HEK293 (cell line): Measurements from ENCODE around the gene PCSK9.

Experiments
- CTCF ChIA-PET: fragments of 350-600 bp; formaldehyde crosslinking; extraction: SDS; loops from one replicate; lab custom pipeline; 2021; ENCODE audit warnings: antibody characterized with exemption; lab: Yijun Ruan, JAX
- POLR2A ChIA-PET: fragments of 300-600 bp; formaldehyde crosslinking; extraction: SDS; loops from one replicate; lab custom pipeline; 2020; ENCODE audit warnings: antibody characterized with exemption, inconsistent platforms; lab: Yijun Ruan, JAX
- H3K27ac ChIP-seq: fragments of 200-500 bp; sonication (Bioruptor generic); 2 replicates; pipeline ENCODE4 v1.5.1; 2014; ENCODE audit warnings: low read depth, low read length, control low read depth, inconsistent platforms; ENCODE audit errors: extremely low read depth
- H3K36me3 ChIP-seq, 2 experiments: fragments of 200-500 bp in 1 of 2; sonication (Bioruptor generic) in 1 of 2; 1 replicate in 1 of 2; 2 replicates in 1 of 2; pipeline ENCODE4 v1.5.1; 2014 to 2017; ENCODE audit warnings: inconsistent platforms in 2 of 2, low read length in 2 of 2; ENCODE audit not compliant: control insufficient read depth in 2 of 2, insufficient read depth in 1 of 2
- H3K4me1 ChIP-seq: fragments of 200-500 bp; sonication (Bioruptor generic); 2 replicates; pipeline ENCODE4 v1.5.1; 2014; ENCODE audit warnings: mild to moderate bottlenecking, low read length, inconsistent platforms; ENCODE audit not compliant: control insufficient read depth, insufficient read depth
- H3K4me3 ChIP-seq: 2 replicates; pipeline ENCODE4 v1.5.1; 2011; ENCODE audit warnings: low read depth, mild to moderate bottlenecking, control low read depth, low read length, moderate library complexity
- H3K9me3 ChIP-seq: fragments of 200-500 bp; sonication (Bioruptor generic); 2 replicates; pipeline ENCODE4 v1.5.1; 2014; ENCODE audit warnings: low read depth, low read length, inconsistent platforms; ENCODE audit not compliant: control insufficient read depth, insufficient read depth
- GLIS1 ChIP-seq: fragments of 450-650 bp; formaldehyde crosslinking; IDR thresholded peaks from 2 replicates; pipeline ENCODE4 v1.5.1; 2016; ENCODE audit warnings: missing biosample characterization, missing genetic modification characterization
- IKZF3 ChIP-seq: fragments of 450-650 bp; IDR thresholded peaks from 2 replicates; pipeline ENCODE4 v1.5.0; 2018; ENCODE audit warnings: missing biosample characterization, mild to moderate bottlenecking, missing genetic modification characterization, moderate library complexity
- KLF17 ChIP-seq: fragments of 450-650 bp; formaldehyde crosslinking; IDR thresholded peaks from 2 replicates; pipeline ENCODE4 v1.5.1; 2016; ENCODE audit warnings: missing biosample characterization, missing genetic modification characterization
- PRDM10 ChIP-seq: fragments of 450-650 bp; formaldehyde crosslinking; IDR thresholded peaks from 2 replicates; pipeline ENCODE4 v1.5.1; 2016; ENCODE audit warnings: missing biosample characterization, missing genetic modification characterization
- PRDM2 ChIP-seq: fragments of 450-650 bp; formaldehyde crosslinking; IDR thresholded peaks from 2 replicates; pipeline ENCODE4 v1.5.1; 2016; ENCODE audit warnings: missing biosample characterization, missing genetic modification characterization, borderline replicate concordance
- ZBTB21 ChIP-seq: fragments of 450-650 bp; formaldehyde crosslinking; IDR thresholded peaks from 2 replicates; pipeline ENCODE4 v1.5.1; 2017; ENCODE audit warnings: missing biosample characterization, missing genetic modification characterization
- ZNF10 ChIP-seq: fragments of 450-650 bp; formaldehyde crosslinking; IDR thresholded peaks from 2 replicates; pipeline ENCODE4 v1.5.1; 2017; ENCODE audit warnings: missing biosample characterization, missing genetic modification characterization
- ZNF157 ChIP-seq: fragments of 450-650 bp; formaldehyde crosslinking; IDR thresholded peaks from 2 replicates; pipeline ENCODE4 v1.5.1; 2016; ENCODE audit warnings: missing biosample characterization, missing genetic modification characterization
- ZNF184 ChIP-seq: fragments of 450-650 bp; IDR thresholded peaks from 2 replicates; pipeline ENCODE4 v1.5.1; 2018; ENCODE audit warnings: missing biosample characterization, mild to moderate bottlenecking, missing genetic modification characterization
- ZNF324 ChIP-seq: fragments of 450-650 bp; formaldehyde crosslinking; IDR thresholded peaks from 2 replicates; pipeline ENCODE4 v1.5.1; 2016; ENCODE audit warnings: missing biosample characterization, missing genetic modification characterization
- ZNF335 ChIP-seq: fragments of 450-650 bp; formaldehyde crosslinking; conservative IDR thresholded peaks from 2 replicates; pipeline ENCODE4 v1.5.1; 2016; ENCODE audit warnings: missing biosample characterization, missing genetic modification characterization
- ZNF501 ChIP-seq: fragments of 450-650 bp; formaldehyde crosslinking; IDR thresholded peaks from 2 replicates; pipeline ENCODE4 v1.5.1; 2016; ENCODE audit warnings: missing biosample characterization, missing genetic modification characterization
- ZNF514 ChIP-seq: fragments of 450-650 bp; formaldehyde crosslinking; IDR thresholded peaks from 2 replicates; pipeline ENCODE4 v1.5.1; 2016; ENCODE audit warnings: missing biosample characterization, missing genetic modification characterization
- ZNF692 ChIP-seq: fragments of 450-650 bp; formaldehyde crosslinking; IDR thresholded peaks from 2 replicates; pipeline ENCODE4 v1.5.1; 2016; ENCODE audit warnings: missing biosample characterization, missing genetic modification characterization
- ZSCAN30 ChIP-seq: fragments of 450-650 bp; IDR thresholded peaks from 2 replicates; pipeline ENCODE4 v1.5.1; 2018; ENCODE audit warnings: missing biosample characterization, mild to moderate bottlenecking, missing genetic modification characterization, moderate library complexity
- ZXDB ChIP-seq: fragments of 450-650 bp; formaldehyde crosslinking; IDR thresholded peaks from 2 replicates; pipeline ENCODE4 v1.5.1; 2016; ENCODE audit warnings: missing biosample characterization, missing genetic modification characterization
- TF ChIP-seq, protein P1 (sequence below): fragments of 450-650 bp; formaldehyde crosslinking; conservative IDR thresholded peaks from 2 replicates; pipeline ENCODE4 v1.5.1; 2016; ENCODE audit warnings: low read depth, missing biosample characterization, missing genetic modification characterization
- TF ChIP-seq, protein P2 (sequence below): fragments of 450-650 bp; formaldehyde crosslinking; IDR thresholded peaks from 2 replicates; pipeline ENCODE4 v1.5.1; 2016; ENCODE audit warnings: missing biosample characterization, missing genetic modification characterization

PCSK9 gene

DNA sequence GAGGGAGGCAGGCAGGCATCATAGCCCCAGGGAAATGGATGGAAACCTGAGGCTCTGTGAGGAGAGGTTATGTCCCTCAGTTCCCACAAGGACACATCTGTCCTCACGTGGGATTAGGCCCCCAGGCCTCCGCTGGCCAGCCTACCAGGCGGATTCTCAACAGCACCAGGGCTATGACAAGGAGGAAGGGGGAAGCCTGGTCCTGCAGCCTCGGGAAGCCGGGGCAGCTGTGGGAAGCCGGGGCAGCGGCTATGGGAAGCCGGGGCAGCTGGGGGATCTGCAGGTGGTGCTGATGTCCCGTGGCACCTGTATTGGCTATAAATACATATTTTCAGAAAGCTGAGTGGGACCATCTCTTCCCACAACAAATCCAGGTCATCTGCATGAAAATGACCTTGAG, 21.0 kb upstream of the PCSK9 start (continued):
- TF ChIP-seq PRDM2 (tag by site-specific recombination): no peak

DNA sequence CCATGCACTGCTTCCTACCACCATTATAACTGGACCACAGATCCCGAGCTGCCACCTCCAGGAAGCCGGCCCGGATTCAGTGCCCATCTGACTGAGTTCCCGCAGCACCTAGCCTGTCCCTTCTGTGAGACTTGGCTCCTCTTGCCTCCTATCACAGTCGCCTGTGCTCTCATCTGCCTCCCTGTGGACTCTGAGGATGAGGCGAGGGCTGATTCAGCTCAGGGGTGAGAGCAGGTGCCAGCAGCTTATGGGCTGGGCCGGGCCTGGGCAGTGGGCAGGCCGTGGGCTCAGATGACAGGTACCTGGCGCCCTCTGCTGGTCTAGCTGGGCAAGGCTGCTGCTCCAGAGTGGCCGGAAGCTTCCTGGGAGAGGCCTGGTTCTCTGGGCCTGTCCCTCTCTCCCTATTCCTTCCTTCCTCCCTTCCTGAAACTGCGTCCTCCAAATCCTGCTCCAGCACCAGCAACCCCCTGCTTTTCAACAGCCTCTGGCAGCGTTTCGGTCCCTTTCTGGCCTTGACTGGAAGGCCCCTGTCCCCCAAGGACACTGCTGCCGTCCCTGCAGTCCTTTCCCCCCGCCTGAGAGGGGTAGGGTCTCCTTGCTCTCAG, 17.3 kb upstream of the PCSK9 start:
- Histone ChIP-seq H3K9me3 (no peaks in the 10 kb centered on the region), H3K4me3 (no peak overlapping the region), H3K36me3 (no peaks in the 10 kb centered on the region), H3K4me1 (no peaks in the 10 kb centered on the region), H3K27ac (no peak overlapping the region)
- ChIA-PET POLR2A (interaction anchor here (0.5 to 1.6 kb wide), 6 partner anchors 71 to 492 kb away, joined by 3 to 6 read pairs (median 4); no protein-coding TSS in a partner anchor), CTCF (interaction anchor here (0.6 to 3.2 kb wide), 53 partner anchors 9 to 1255 kb away, joined by 3 to 66 read pairs (median 5); partner anchors contain the start of gene BSND)
- TF ChIP-seq ZXDB (tag by site-specific recombination): 0 out of 2 replicates have a peak, but pooled peaks have one; percentile 10
- peak; percentile 58 for TF ChIP-seq GLIS1
- TF ChIP-seq ZSCAN30 (tag by site-specific recombination): peak; percentile 70; the same call in 1 of the 2 replicates
- no peak for TF ChIP-seq ZNF324 (tag by site-specific recombination)
- TF ChIP-seq IKZF3 (tag by site-specific recombination): peak; percentile 14; the same call in 1 of the 2 replicates
- peak; percentile 33; the same call in 1 of the 2 replicates for TF ChIP-seq ZNF692
- peak; percentile 96 for TF ChIP-seq ZNF10 (tag by site-specific recombination)
- no peak for TF ChIP-seq ZBTB21
- no peak for TF ChIP-seq ZNF514 (tag by site-specific recombination)
- TF ChIP-seq, protein P1, sequence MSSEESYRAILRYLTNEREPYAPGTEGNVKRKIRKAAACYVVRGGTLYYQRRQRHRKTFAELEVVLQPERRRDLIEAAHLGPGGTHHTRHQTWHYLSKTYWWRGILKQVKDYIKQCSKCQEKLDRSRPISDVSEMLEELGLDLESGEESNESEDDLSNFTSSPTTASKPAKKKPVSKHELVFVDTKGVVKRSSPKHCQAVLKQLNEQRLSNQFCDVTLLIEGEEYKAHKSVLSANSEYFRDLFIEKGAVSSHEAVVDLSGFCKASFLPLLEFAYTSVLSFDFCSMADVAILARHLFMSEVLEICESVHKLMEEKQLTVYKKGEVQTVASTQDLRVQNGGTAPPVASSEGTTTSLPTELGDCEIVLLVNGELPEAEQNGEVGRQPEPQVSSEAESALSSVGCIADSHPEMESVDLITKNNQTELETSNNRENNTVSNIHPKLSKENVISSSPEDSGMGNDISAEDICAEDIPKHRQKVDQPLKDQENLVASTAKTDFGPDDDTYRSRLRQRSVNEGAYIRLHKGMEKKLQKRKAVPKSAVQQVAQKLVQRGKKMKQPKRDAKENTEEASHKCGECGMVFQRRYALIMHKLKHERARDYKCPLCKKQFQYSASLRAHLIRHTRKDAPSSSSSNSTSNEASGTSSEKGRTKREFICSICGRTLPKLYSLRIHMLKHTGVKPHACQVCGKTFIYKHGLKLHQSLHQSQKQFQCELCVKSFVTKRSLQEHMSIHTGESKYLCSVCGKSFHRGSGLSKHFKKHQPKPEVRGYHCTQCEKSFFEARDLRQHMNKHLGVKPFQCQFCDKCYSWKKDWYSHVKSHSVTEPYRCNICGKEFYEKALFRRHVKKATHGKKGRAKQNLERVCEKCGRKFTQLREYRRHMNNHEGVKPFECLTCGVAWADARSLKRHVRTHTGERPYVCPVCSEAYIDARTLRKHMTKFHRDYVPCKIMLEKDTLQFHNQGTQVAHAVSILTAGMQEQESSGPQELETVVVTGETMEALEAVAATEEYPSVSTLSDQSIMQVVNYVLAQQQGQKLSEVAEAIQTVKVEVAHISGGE (tag by site-specific recombination): 0 out of 2 replicates have a peak, but pooled peaks have one; percentile 42
- peak; percentile 65; the same call in 1 of the 2 replicates for TF ChIP-seq KLF17
- peak; percentile 36; the same call in 1 of the 2 replicates for TF ChIP-seq PRDM10
- TF ChIP-seq ZNF501 (tag by site-specific recombination): 0 out of 2 replicates have a peak, but pooled peaks have one; percentile 24
- TF ChIP-seq, protein P2, sequence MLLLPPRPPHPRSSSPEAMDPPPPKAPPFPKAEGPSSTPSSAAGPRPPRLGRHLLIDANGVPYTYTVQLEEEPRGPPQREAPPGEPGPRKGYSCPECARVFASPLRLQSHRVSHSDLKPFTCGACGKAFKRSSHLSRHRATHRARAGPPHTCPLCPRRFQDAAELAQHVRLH: peak; percentile 30; the same call in 1 of the 2 replicates
- TF ChIP-seq ZNF184 (tag by site-specific recombination): no peak
- no peak for TF ChIP-seq ZNF157 (tag by site-specific recombination)
- TF ChIP-seq ZNF335: no peak
